ENCODE measurements around the gene PIGR. TPM values are rescaled to one million over a fixed set of nuclear protein-coding genes. Genes with fewer than 3 reads are reported as not detected.

The PIGR gene
- total RNA-seq, 2 experiments from 2014 or later, result not detected

- Histone ChIP-seq H3K9me3 (ENCODE audit: control insufficient read depth in 1 of 2, insufficient read depth in 1 of 2, low read length in 2 of 2) (no peaks in the 10 kb centered on the region), H3K4me1 (ENCODE audit: insufficient read depth, low read length) (no peaks in the 10 kb centered on the region), H3K27ac (ENCODE audit: low read depth in 1 of 2, low read length in 2 of 2) (no peak overlapping the region), H3K27me3 (ENCODE audit: control insufficient read depth in 1 of 2, insufficient read depth in 2 of 2, low read length in 2 of 2) (peaks cover 6 to 12% of the 10 kb centered on the region in 2 experiments), H3K36me3 (ENCODE audit: insufficient read depth, low read length) (no peaks in the 10 kb centered on the region), H3K4me3 (ENCODE audit: low read length) (no peak overlapping the region)
- ChIA-PET CTCF (interaction anchor here (1.4 kb wide), 1 partner anchor 15 kb away, joined by 3 read pairs; no protein-coding TSS in a partner anchor), POLR2A (no interaction called here)
- H3K27ac Mint-ChIP-seq, result no peak overlapping the region
- H3K4me1 Mint-ChIP-seq (ENCODE audit: low read depth), result no peaks in the 10 kb centered on the region
- TF ChIP-seq CTCF (IDR thresholded peaks at IDR 0.05), result no peak
- ATAC-seq (ENCODE audit: poor library complexity) (no peak), DNase-seq (no peak)
- no peaks in the 10 kb centered on the region for H3K36me3 Mint-ChIP-seq (ENCODE audit: low read depth)
- no peak overlapping the region for H3K4me3 Mint-ChIP-seq
- no peaks in the 10 kb centered on the region for H3K9me3 Mint-ChIP-seq
- peaks cover 24% of the 10 kb centered on the region for H3K27me3 Mint-ChIP-seq
- intact Hi-C loops (cut with DNase I, micrococcal nuclease), result loop anchor here in 1 of 2 experiments (10.0 kb wide), 1 partner anchor 512 kb away; the partner anchor contains the start of gene IKBKE
These were observed 40.6 kb upstream of the PIGR start for GRCh38 chr1:206986885-206987284.

GRCh38 chr1:206986402-206986801, 40.1 kb upstream of the PIGR start:
- POLR2A ChIA-PET, result interaction anchor here (0.6 kb wide), 1 partner anchor 214 kb away, joined by 3 read pairs; the partner anchor contains the start of gene IL10
- TF ChIP-seq CTCF (IDR thresholded peaks at IDR 0.05), result no peak
- H3K36me3 Mint-ChIP-seq (ENCODE audit: low read depth), result no peaks in the 10 kb centered on the region
- H3K9me3 Mint-ChIP-seq, result no peaks in the 10 kb centered on the region
- Histone ChIP-seq H3K36me3 (ENCODE audit: insufficient read depth, low read length) (no peaks in the 10 kb centered on the region), H3K9me3 (ENCODE audit: control insufficient read depth in 1 of 2, insufficient read depth in 1 of 2, low read length in 2 of 2) (no peaks in the 10 kb centered on the region), H3K4me1 (ENCODE audit: insufficient read depth, low read length) (no peaks in the 10 kb centered on the region), H3K27ac (ENCODE audit: low read depth in 1 of 2, low read length in 2 of 2) (no peak overlapping the region), H3K4me3 (ENCODE audit: low read length) (no peak overlapping the region), H3K27me3 (ENCODE audit: control insufficient read depth in 1 of 2, insufficient read depth in 2 of 2, low read length in 2 of 2) (peaks cover 6 to 12% of the 10 kb centered on the region in 2 experiments)
- ATAC-seq (ENCODE audit: poor library complexity), result no peak
- H3K27ac Mint-ChIP-seq, result no peak overlapping the region
- no peak overlapping the region for H3K4me3 Mint-ChIP-seq
- intact Hi-C loops (cut with DNase I, micrococcal nuclease), result loop anchor here in 1 of 2 experiments (10.0 kb wide), 1 partner anchor 512 kb away; the partner anchor contains the start of gene IKBKE
- H3K4me1 Mint-ChIP-seq (ENCODE audit: low read depth), result no peaks in the 10 kb centered on the region
- DNase-seq, result no peak
- peaks cover 19% of the 10 kb centered on the region for H3K27me3 Mint-ChIP-seq
- CTCF ChIA-PET, result interaction anchor here (1.4 kb wide), 1 partner anchor 15 kb away, joined by 3 read pairs; no protein-coding TSS in a partner anchor

DNA sequence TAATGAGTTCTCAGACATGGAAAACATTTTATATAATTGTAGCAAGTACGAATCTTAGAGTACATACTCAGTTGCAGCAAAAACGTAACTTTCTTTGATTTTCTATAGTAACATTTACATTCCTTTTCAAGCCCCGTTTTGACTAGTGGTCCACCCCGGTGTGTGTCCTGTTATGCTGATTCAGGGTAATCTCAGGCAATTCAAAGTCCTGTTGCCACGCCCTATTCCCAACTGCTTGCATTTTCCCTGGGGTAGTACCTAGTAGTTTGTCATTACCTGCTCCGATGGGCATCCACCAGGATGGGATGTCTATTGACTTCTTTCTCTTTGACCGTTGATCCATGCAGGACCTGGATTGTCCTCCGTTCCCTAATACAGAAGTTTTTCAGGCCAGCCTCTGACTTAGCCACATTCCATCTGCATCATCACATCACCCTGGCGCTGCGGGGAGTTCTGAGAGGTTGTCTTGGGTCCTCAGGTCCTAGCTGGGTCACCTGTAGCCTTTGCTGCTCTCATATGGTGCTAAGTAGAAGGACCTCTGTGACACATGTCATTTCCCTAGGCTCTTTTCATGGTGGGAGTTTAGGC, 39.0 kb upstream of the PIGR start:
- TF ChIP-seq CTCF (IDR thresholded peaks at IDR 0.05), result no peak
- CTCF ChIA-PET, result interaction anchor here (1.4 kb wide), 1 partner anchor 14 kb away, joined by 3 read pairs; no protein-coding TSS in a partner anchor
- H3K9me3 Mint-ChIP-seq, result no peaks in the 10 kb centered on the region
- H3K4me1 ChIP-seq (ENCODE audit: insufficient read depth, low read length), result no peaks in the 10 kb centered on the region
- H3K27ac ChIP-seq (ENCODE audit: low read depth in 1 of 2, low read length in 2 of 2), result no peak overlapping the region
- intact Hi-C loops (cut with DNase I, micrococcal nuclease), result loop anchor here in 1 of 2 experiments (10.0 kb wide), 1 partner anchor 510 kb away; the partner anchor contains the start of gene IKBKE
- DNase-seq (no peak), ATAC-seq (ENCODE audit: poor library complexity) (no peak)
- H3K27me3 ChIP-seq (ENCODE audit: control insufficient read depth in 1 of 2, insufficient read depth in 2 of 2, low read length in 2 of 2), result peaks cover 6 to 12% of the 10 kb centered on the region in 2 experiments
- H3K4me3 ChIP-seq (ENCODE audit: low read length), result no peak overlapping the region
- no peaks in the 10 kb centered on the region for H3K36me3 Mint-ChIP-seq (ENCODE audit: low read depth)
- peaks cover 18% of the 10 kb centered on the region for H3K27me3 Mint-ChIP-seq
- H3K4me1 Mint-ChIP-seq (ENCODE audit: low read depth), result no peaks in the 10 kb centered on the region
- no peaks in the 10 kb centered on the region for H3K9me3 ChIP-seq (ENCODE audit: control insufficient read depth in 1 of 2, insufficient read depth in 1 of 2, low read length in 2 of 2)
- no peaks in the 10 kb centered on the region for H3K36me3 ChIP-seq (ENCODE audit: insufficient read depth, low read length)
- no peak overlapping the region for H3K4me3 Mint-ChIP-seq
- no peak overlapping the region for H3K27ac Mint-ChIP-seq
- POLR2A ChIA-PET, result no interaction called here

Data from CD4-positive, alpha-beta T cell (primary cell).